Neural cell (in vitro differentiated cells): ENCODE data around the gene PDE4D.

Source experiments
- EZH2 ChIP-seq: fragments of 200-600, 300-800 bp; shearing (Covaris generic), sonication (generic); IDR thresholded peaks from 2 replicates; pipeline ENCODE4 v1.6.1; 2014; ENCODE audit warnings: antibody characterized with exemption, low read length, borderline replicate concordance, mild to moderate bottlenecking; ENCODE audit not compliant: insufficient read depth, poor library complexity, severe bottlenecking
- RAD21 ChIP-seq: fragments of 450-650 bp; conservative IDR thresholded peaks from 2 replicates; pipeline ENCODE4 v1.6.1; 2014; ENCODE audit warnings: antibody characterized with exemption, mild to moderate bottlenecking, moderate library complexity
- TF ChIP-seq, protein P1 (sequence below): fragments of 450-650 bp; IDR thresholded peaks from 2 replicates; pipeline ENCODE4 v1.5.1; 2014; ENCODE audit warnings: antibody characterized with exemption, mild to moderate bottlenecking, moderate library complexity; ENCODE audit not compliant: poor library complexity, severe bottlenecking

DNA sequence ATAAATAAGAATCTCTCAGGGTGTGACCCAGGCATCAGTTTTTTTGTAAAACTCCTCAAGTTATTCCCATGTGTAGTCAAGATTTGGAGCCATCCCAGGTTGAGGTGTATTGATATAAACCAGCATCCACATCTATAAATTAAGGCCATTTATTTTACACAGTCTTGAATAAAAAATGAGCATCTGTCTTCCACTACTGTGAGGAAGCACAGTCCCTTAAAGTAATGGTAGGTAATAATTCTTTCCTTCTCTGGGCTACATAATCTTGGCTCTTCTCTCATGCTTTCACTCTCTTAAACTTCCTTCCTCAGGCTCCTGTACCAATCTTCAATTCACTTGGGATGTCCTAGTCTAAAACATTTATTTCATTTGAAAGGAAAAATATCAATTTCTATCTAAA, 110.3 kb downstream of the PDE4D start:
- TF ChIP-seq EZH2 (no peak), RAD21 (no peak)
- TF ChIP-seq, protein P1, sequence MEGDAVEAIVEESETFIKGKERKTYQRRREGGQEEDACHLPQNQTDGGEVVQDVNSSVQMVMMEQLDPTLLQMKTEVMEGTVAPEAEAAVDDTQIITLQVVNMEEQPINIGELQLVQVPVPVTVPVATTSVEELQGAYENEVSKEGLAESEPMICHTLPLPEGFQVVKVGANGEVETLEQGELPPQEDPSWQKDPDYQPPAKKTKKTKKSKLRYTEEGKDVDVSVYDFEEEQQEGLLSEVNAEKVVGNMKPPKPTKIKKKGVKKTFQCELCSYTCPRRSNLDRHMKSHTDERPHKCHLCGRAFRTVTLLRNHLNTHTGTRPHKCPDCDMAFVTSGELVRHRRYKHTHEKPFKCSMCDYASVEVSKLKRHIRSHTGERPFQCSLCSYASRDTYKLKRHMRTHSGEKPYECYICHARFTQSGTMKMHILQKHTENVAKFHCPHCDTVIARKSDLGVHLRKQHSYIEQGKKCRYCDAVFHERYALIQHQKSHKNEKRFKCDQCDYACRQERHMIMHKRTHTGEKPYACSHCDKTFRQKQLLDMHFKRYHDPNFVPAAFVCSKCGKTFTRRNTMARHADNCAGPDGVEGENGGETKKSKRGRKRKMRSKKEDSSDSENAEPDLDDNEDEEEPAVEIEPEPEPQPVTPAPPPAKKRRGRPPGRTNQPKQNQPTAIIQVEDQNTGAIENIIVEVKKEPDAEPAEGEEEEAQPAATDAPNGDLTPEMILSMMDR, result no peak
